ENCODE data around the gene ADIRF. TPM values are rescaled to one million over a fixed set of nuclear protein-coding genes. Genes with fewer than 3 reads are reported as not detected.

Gene ADIRF
- total and polyA plus RNA-seq, 10 of the 15 experiments (the other 5 are each of a cell fraction or from before 2014, with no cell fraction given): 0.12 to 2.5 (median 0.70) TPM; not detected in 2

GRCh38 chr10:86964061-86964846 lies 4.0 kb upstream of the ADIRF start:
- DNase-seq (ENCODE audit: low read depth, low spot score) (no peak), ATAC-seq (no peak), FAIRE-seq (no peak)
- no peak overlapping the region for H3K4me3 ChIP-seq
- no peaks in the 10 kb centered on the region for H3K36me3 ChIP-seq (ENCODE audit: control insufficient read depth in 2 of 2, insufficient read depth in 2 of 2, low read length in 1 of 2)
- ChIA-PET SMC1A (ENCODE audit: uncharacterized antibody, unreplicated experiment) (no interaction called here), CTCF (interaction anchor here (0.6 to 3.5 kb wide), 3 partner anchors 25 to 831 kb away, joined by 3 to 25 read pairs (median 3); no protein-coding TSS in a partner anchor), POLR2A (no interaction called here), RAD21 (ENCODE audit: unreplicated experiment) (interaction anchor here (0.9 kb wide), 1 partner anchor 25 kb away, joined by 5 read pairs; no protein-coding TSS in a partner anchor)
- H3K4me2 ChIP-seq (ENCODE audit: control insufficient read depth, insufficient read depth): no peak overlapping the region
- TF ChIP-seq IRF3 (IDR thresholded peaks at IDR 0.05): no peak
- TF ChIP-seq ZNF207 (IDR thresholded peaks at IDR 0.05; ENCODE audit: borderline replicate concordance): no peak
- TF ChIP-seq ZBTB40 (IDR thresholded peaks at IDR 0.05; ENCODE audit: borderline replicate concordance): no peak
- no peaks in the 10 kb centered on the region for H4K20me1 ChIP-seq (ENCODE audit: control insufficient read depth, insufficient read depth)
- intact Hi-C loops (cut with micrococcal nuclease; ENCODE audit: unreplicated experiment) (no loop called here), in situ Hi-C loops (cut with MboI) (no loop called here)
- no peaks in the 10 kb centered on the region for H3K27me3 ChIP-seq (replicated peaks in 1 of 2; ENCODE audit: control insufficient read depth in 2 of 2, insufficient read depth in 2 of 2, low read length in 1 of 2)
- peaks cover 52% of the 10 kb centered on the region for H3K4me1 ChIP-seq (ENCODE audit: control insufficient read depth, insufficient read depth, low read length)
- no peak overlapping the region for H3K9ac ChIP-seq (ENCODE audit: control insufficient read depth, insufficient read depth, low read length)
- BruUV-seq (replicated peaks): no TSS peak
- H3K27ac ChIP-seq (ENCODE audit: control insufficient read depth, insufficient read depth): no peak overlapping the region
- H2AFZ ChIP-seq (ENCODE audit: control insufficient read depth, low read depth, low read length): no peak overlapping the region
- no peaks in the 10 kb centered on the region for H3K79me2 ChIP-seq (ENCODE audit: control insufficient read depth, insufficient read depth, low read length)
- H3K9me3 ChIP-seq (replicated peaks; ENCODE audit: control insufficient read depth, insufficient read depth, low read length): no peaks in the 10 kb centered on the region
- 91% methylated on average over 13 of the region's 13 CpGs for WGBS (ENCODE audit: insufficient coverage, insufficient replicate concordance, low lambda C conversion rate, missing lambda C conversion rate)

All from GM12878 (cell line).